GM21526 (cell line): ENCODE measurements around the gene RASIP1.
"Not testable (repeated sequence)": the region's sequence is repeated elsewhere in the genome, so short reads cannot be mapped to it uniquely, and the experiment has no call there.

Experiments used
- ATAC-seq: cut with Tn5 transposase; IDR thresholded peaks from one replicate; pipeline ENCODE4 v1.9.1; 2021; ENCODE audit warnings: moderate library complexity; ENCODE audit not compliant: unreplicated experiment, low FRiP score

RASIP1 gene

DNA sequence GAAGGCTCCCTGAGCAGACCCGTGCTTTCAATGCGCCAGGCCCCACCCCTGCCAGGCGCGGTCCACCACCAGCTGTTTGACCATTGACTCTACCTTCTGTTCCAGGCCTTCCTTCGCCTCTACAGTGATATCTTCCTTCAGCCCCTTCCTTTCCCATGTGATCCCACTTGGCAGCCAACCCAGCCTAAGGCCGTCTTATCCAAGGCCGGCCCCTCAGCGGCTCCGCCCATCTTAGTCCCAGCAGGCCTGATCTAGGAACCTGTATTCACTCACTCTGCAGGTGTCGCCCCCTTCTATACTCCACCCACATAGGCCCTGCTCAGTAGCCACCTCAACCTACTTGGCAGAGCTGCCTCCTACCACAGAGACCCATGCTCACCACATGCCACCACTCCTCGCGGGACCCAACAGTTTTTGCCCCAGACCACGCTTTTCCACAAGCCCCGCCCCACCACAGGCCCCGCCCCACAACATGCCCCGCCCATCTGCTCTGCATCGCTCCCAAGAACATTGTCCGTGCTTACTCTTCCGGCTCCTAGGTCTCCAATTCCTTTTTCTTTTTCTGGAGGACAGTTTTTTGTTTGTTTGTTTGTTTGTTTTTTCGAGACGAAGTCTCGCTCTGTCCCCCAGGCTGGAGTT is 2.9 kb downstream of the RASIP1 start:
- no peak for ATAC-seq

DNA sequence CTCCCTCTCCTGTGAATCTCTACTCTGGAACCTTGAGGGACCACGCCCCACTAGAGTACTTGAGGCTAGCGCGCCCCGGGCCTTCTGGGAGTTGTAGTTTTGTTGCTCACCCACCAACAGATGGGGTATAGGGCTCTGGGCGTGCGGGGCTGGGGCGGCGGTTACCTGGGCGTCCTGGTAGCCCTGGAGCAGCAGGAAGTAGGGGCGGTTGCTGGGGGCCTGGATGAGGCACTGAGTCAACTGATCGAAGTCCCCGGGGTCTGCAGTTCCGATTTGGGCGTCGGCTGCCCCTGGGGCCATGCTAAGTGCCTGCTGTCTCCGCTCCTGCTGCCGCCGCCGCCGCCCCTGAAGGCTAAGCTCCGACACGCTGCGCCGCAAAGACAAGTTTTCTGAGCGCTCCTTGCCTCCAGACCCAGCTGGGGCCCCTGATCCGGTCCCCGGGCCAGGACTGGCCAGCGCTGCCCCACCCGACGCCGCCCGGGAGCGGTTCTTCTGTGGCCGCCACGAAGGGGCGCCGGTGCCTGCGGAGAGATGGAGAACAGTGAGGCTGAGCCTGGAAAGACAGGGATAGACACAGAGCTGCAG is 5.3 kb downstream of the RASIP1 start:
- ATAC-seq, result no peak

DNA sequence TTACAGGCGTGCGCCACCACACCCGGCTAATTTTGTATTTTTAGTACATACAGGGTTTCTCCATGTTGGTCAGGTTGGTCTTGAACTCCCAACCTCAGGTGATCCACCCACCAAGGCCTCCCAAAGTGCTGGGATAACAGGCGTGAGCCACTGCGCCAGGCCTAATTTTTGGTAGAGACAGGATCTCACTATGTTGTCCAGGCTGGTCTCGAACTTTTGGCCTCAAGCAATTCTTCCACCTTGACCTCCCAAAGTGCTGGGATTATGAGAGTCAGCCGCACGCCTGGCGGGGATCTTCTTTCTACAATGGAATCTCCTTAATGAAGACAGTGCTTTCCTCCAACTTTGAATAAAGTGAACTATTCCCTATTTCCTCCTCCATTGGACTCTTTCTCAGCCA is 5.8 kb downstream of the RASIP1 start:
- ATAC-seq, result no peak

DNA sequence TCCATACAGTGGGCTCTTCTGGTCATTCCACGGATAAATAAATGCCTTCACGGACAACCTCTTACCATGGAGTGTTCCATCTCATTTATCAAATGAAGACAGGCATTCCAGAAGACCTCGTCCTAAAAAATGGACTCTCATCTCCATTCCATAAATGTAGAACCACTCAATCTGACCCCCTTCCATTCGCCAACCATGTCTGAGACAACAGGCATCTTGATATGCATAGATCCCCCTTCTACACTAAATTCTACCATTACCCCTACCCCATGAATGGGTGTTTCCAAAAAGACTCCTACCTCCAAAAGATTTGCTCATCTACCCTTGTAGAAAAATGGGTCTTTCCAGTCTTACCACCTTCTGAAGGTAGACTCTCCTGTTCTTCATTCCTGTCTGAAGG is 9.0 kb downstream of the RASIP1 start:
- ATAC-seq, result no peak

DNA sequence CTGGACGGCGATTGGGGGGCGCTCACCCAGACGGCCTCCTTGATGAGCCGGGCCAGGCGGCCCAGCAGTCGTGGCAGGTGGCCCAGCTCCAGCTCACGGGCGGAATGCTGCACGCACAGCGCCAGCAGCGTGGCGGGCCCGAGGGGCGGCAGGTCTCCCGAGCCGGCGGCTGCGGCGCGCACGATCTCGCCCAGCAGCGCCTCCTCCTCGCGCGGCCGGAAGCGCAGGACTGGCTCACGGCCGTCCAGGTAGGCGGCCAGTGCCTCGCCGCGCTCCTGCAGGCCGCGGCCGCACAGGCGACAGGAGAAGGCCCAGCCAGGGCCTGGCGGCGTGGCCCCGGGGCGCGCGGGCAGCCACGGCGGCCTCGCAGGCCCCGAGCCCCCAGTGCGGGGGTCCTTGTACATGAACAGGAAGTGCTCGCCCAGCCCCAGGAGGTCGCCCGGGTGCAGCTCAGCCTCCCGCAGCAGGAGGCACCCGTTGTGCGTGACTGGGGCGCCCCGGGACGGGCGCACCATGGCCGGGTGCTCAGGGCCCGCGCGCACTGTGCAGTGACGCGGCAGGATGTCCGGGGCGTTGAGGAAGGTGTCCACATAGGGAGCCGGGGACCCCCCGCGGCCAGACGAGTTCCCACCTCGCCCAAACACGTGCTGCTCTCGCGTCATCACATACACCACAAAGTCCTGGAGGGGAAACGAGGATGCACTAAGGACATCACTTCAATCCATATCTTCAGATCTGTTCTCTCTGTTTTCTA is 11.3 kb downstream of the RASIP1 start:
- no peak for ATAC-seq

DNA sequence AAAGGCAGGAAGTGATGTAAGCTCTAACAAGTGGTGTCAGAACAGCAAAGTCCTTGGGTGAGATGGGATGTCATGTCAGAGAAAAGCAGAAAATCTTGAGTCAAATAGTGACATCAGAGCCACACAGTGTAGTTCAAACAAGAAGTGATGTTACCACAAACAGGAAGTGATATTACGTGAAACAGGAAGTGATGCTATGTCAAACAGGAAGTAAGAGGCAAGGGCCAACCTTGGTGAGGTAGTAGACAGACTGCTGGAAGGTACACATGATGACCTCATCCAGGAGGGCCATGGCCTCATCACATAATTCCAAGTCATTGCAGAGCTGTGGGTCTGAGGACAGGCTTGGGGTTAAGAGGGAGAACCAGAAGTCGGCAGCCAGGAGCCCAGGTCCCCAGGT is 13.9 kb downstream of the RASIP1 start:
- no peak for ATAC-seq

DNA sequence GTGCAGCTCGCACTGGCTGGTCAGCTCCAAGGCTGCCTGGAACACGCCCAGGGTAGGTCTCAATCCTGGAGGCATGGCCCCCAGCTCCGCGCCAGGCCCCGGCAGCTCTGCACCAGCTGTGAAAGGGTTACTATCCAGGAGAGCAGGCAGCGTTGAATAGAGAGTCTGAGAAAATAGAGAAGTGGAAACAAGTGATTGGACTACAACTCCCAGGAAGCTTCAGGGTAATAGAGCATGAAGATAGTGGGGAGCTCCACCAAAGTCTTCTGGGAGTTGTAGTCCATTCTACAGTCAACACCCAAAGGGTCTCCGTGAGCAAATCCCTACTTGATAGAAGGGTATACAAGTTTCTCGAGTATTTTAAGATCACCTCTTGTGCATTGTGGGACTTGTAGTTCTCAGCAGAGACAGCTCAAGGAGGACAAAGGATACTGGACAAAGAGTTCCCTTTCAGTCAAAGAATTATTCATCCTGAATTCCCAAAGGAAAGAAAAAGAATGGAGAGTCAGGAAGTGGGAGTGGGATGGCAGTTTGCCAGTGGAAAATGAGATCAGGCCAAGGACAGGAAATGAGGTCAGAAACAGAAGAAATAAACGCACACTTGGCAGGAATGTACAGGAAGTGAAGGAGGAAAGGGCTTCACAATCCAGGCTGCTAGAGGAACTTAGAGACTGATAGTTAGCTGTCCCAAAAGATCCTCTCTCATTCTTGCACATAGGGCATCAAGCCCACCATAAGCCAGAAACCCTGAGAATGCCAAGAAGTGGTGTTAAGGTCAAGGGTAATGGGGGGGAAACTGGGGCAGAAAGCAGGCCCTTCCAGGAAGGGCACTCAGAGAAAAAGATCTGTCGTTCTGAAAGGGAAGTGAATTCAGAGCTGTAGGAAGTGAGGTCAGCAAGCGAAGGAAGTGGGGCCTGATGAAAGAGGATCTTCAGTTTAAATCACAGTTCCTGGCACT is 15.3 kb downstream of the RASIP1 start:
- ATAC-seq, result no peak

DNA sequence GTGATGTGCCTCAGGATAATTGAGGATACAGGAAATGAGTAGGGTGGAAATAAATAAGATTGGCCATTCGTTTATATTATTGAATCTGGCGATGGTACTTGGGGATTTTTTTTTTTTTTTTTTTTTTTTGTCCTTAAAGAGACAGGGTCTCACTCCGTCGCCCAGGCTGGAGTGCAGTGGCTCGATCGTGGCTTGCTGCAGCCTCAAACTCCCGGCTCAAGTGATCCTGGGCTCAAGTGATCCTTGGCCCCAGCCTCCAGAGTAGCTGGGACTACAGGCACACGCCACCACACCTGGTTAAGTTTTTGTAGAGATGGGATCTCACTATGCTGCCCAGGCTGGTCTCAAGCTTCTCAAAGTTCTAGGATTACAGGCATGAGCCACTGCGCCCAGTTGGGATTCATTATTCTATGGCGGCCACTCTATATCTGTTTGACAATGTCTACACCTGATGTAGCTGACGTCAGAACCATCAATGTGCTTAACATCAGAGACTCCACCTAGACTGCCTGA is 18.2 kb downstream of the RASIP1 start:
- ATAC-seq, result no peak

DNA sequence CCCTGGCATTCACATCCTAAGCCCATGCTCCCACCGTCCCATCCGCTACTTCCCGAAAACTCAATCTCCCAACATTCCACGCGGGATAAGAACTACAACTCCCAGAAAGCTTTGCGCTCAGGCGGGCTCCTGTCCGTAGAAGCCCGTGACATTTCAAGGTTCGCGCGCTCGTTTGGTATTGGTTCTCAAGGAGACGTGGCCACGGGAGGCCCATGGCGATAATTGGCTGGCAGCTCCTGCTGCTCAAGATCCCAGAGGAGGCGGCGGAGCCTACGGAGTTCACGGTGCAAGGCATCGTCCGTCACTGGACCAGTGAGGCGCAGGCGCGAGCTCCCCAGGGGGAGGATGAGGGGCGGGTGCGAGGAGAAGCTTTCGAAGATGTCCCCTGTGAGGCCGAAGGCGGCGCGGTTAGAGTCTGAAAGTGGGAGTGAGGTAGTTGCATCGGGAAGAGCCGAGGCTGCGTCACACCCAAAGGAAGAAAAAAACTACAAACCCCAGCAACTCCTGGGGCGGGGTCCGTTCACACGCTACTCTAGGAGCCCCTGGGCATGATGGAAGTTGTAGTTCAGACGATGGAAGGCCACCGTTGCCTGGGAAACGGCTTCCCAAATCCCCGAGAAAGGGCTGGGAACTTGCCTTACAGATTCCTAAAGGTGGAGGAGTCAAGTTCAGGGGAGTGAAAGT is 19.7 kb downstream of the RASIP1 start:
- ATAC-seq, result peak; percentile 56

DNA sequence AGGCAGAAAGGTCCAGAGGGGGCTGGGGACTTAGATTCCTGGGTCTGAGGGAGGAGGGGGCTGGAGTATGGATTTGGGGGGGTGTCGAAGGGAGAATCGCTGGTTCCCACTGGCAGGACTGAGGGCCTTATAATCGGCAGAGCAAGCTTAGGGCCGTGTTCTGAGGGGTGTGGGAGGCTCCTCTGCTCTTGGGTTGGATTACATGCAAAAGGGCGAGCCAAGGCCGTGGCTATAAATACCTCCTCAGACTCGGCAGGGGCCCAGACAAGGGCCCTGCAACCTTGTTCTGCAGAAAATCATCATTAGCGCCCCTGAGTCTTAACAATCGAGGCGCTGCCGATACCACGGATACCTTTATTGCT is 20.2 kb downstream of the RASIP1 start:
- no peak for ATAC-seq

DNA sequence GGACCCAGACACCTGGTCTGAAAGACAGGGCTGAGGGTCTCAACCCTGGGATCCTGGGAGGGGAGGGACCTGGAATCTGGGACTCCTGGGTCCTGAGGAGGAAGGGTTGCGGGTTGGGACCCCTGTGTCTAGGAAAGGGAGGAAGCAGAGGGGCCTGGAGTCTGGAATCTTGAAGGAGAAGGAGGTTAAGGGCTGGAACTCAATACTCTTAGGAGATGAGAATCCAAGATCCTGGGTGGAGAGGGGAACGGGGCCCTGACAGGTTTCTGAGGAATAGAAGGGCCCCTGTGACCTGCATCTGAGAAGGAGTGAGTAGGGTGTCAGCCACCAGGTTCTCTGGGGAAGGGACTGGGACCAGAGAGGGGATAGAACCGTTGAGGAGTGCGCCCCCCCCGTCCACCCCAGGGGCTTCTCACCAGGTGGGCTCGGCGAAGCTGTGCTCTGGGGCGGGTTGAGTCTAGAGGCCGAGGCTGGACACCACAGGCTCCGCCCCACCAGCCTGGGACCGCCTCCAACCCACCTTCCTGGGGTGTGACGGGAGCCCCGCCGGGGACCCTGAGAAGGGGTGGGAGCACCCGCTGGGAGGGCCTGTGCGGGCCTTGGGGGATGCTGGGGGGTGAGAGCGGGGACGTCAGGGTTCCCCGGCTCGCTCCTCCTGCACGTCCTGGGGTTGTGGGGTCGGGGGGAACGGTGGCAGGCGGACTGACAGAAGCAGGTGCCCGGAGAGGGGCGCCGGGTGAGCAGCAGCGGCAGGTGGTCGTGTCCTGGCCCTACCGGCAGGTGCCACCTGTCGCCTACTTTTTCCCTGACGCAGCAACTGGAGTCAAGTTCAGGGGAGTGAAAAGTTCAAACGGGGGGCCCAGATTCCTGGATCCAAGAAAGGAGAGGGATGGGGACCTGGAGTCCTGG is 20.9 kb downstream of the RASIP1 start, which contains the start of gene MAMSTR:
MAMSTR (minus strand) TSS at position 463 of the 909 bp plus-strand sequence. CDS start 694 bp downstream, outside the sequence.
- no peak for ATAC-seq

DNA sequence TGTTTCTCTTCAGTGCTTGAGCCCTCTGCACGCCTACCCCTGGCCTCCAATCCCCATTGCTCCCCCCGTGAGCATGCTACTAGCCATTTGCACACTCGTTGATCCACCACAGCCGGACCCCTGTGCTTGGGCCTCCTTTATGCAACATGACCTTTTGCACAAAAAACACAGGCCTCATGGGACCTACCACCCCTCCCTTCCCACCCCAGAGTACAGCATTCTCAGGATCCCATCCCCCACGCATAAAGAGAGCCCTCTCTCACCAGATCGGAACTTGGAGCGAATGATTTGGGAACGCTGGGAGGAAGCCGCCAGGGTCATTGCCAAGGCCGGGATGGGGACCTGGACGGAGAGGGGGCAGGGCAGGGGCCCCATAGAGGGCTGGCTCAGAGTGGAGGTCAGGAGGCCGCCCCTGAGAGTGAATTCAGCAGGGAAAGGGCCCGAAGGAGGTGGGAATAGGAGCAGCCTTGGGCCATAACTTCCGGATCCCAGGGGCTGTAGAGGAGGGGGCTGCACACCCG is 21.6 kb downstream of the RASIP1 start:
- no peak for ATAC-seq

DNA sequence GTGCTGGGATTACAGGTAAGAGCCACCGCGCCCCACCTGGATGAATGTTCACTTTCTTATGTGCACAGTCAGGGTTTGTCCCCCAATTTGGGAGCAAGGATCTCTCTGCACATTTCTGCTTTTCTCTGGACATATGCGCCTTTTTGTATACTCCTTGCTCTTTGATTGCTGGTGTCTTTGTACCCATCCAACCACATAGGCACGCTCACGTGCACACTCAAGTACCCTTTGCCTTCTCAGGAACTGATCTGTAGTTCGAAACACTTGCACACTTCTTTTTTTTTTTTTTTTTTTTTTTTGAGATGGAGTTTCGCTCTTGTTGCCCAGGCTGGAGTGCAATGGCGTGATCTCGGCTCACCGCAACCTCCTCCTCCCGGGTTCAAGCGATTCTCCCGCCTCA is 22.3 kb downstream of the RASIP1 start:
- ATAC-seq, result not testable (repeated sequence)

DNA sequence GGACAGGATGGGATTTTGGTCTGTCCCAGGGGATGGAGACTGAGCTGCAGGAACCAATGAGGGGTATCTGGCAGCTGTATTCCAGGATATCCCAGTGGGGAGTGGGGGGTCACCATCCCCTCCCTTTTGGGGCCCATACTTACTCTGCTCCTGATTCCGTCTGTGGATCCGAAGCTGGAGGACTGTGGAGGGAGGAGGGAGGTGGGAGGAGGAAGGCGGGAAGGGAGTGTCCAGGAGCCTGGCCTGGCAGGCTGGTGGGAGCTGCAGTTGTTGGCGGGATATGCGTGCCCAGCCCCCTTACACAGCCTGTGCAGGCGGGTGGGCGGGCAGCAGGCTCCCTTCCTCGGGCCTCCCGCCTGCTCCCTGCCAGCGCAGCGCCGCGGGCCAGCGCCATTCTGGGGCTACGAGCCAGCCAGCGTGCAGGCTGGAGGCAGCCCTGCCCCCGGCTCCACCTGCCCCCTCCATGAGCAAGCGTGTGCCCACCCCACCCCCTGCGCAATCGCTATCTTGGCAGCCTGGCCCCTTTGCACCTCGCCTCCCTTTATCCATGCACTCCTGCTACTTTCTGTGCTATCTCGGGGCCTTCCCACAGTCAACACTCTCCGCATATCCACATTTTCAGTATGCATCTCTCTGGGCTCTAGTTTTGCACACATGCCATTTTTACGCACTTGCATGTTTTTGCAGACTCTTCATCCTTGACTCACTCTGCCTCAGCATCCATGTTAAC is 23.7 kb downstream of the RASIP1 start:
- ATAC-seq, result no peak

DNA sequence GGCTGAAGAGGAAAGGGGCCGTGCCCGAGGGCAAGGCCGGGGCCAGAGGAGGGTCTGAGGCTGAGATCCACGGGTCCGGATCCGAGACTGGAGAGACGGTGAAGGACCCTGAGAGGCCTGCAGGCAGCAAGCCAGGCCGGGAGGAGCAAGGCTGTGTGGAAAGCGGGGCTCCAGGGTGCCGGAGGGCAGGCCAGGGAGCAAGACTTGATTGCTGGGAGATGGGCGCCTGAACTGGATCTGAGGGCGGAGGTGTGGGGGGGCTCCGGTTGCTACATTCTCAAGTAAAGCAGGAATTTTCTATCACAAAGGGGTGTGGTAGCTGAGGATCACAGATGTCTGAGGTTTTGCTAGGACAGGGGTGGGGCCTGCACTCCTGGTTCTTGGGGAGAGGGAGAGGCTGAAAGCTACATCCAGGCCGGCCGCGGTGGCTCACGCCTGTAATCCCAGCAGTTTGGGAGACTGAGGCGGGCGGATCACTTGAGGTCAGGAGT is 24.7 kb downstream of the RASIP1 start:
- ATAC-seq, result no peak

DNA sequence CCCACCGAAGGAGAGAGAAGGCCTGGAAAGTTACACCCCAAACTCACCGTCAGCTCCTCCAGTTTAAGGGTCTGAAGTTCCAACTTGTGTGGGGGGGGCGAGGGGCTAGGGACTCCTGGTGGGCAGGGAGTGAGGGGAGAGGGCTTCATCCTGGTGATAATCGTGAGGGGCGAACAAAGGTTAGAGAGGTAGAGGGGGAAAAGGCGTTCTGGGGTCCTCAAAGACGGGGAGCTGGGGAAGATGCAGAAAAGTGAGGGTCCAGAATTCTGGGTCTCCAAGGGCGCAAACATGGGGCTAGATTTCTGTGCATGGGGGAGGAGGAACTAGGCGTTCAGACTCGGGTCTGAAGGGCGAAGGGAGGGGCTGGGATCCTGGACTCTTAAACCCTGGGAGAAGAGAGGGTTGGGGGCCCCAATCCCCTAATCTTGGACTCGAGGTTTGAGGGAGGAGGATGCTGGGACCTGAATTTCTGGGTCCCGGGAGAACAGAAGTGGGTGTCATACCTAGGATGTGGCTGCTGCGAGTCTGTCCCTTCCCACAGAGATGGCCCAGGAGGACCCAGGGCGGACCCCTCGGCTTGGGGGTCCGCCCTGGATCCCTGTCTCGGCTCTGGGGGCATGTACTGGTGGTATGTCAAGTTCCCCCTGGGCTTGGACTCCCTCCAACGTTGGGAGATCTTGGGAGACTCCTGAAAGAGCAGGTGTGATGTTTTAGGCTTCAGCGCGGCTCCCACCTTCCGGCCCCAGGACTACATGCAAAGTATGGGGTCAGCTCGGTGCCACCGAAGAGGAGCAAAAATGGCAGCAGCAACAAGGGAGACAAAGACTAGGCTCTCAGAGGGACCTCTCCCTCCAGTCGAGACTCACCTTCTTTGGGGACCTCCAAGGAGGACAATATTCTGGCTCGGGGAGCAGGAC is 25.4 kb downstream of the RASIP1 start:
- ATAC-seq, result no peak
